Sciatic nerve (tissue), 2 donors: Measurements from ENCODE around the gene TMOD2. TPM values are rescaled to one million over a fixed set of nuclear protein-coding genes. Genes with fewer than 3 reads are reported as not detected.

Experiments used
- ATAC-seq: fragments of 200-7000 bp; cut with Tn5 transposase; one replicate; pipeline ENCODE4 v1.9.1; 2020; ENCODE audit warnings: mild to moderate bottlenecking, moderate library complexity
- DNase-seq: peaks from one replicate; pipeline ENCODE4 v3.0.0-alpha.2; 2020; ENCODE audit warnings: low spot score
- intact Hi-C: fragments of 100-400 bp; cut with DNase I; formaldehyde crosslinking; loops from one replicate; pipeline ENCODE4 v1.14.2; 2022
- total RNA-seq: library from RNA; stranded (reverse); fragmentation: NEBNext Ultra II Directional; extraction: Animal tissue kit (Norgen Biotek cat#: 25700); gene quantifications from one replicate; pipeline ENCODE4 v1.2.1, GENCODE V29; 2021
- donor health status: DM: no; HTN: no; CAD: no.
- donor health status: DM: no; HTN: no; CAD: no.

TMOD2 gene
- total RNA-seq, 1 donor from 2014 or later = 148 TPM

DNA sequence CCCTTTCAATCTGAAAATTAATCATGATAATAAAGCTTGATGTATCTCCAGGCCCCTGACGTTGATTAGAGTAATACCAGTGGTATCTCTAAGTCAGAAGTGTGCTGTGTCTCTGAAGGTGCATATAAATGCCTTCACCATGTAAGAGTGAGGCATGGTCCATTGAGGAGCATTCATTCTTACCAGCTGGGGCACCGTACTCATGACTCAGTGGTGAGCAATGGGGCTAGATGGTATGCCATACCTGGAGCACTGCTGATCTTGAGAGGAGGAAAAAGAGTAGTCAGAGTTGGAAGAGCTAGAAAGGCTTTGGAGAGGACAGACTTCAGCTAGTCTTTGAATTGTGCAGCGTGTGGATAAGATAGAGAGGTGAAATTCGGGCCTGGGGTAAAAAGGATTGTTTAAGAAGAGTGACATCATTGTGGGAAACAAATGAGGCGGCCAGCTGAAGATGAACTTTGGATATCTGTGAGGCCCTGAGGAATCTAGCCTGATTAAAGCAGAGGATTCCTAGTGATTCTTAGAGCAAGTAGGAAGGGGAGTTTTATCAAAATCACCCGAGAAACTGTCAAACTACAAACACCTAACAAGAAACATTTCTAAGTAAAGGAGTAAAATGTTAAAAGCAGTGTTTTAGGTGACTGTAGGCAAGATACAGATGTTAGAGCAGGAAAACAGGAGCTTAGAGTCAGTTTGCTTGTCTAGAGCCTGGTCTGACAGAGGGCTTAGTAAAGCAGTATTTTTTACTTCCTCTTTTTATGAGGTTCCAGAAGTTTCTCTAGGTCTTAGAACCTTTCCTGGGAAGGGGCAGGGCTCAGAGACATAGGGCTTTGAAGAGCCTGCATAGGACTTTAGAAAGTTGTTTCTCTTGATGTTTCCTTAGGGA, 91.7 kb downstream of the TMOD2 start:
- ATAC-seq (no peak), DNase-seq (no peak)
- intact Hi-C loops = no loop called here

DNA sequence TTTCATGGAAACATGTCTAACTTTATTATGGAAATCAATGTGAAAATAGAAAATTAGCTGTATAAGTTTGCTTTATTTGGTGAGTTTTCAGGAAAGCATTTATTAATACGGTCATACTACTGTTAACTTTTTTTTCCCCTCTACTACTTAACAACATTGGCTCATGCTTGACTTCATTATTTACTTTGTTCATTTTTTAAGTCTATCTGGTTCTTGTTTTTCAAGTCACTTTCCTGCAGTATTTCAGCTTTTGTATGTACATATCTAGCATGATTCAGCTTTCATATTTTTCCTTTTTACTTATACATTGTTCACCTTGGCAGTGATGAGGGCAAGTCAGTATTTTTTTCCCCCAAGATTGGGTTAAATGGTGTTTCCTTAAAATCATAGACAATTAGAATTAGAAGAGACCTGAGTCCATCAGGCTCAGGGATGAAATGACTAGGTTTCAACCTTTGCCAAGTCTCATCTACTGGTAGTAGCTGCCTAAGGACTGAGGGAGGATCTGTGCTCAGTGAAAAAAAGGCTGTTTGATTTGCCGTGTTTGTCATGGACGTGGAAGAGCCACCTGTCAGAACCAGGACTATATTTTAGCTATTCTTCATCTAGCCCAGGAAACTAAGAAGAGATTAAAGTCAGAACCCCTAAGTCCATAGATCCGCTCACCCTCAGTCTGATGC, 93.5 kb downstream of the TMOD2 start:
- ATAC-seq (no peak), DNase-seq (no peak)
- intact Hi-C loops = no loop called here

DNA sequence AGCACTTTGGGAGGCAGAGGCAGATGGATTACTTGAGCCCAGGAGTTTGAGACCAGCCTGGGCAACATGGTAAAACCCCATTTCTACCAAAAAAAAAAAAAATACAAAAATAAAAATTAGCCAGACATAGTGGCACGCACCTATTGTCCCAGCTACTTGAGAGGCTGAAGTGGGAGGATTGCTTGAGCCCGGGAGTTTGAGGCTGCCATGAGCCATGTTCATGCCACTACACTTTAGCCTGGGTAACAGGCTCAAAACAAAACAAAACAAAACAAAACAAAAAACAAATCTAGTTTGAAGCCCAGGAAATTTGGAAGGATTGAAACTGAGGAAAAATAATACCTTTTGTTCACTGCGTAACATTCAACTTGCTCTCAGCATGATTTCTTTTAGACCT, 94.7 kb downstream of the TMOD2 start:
- intact Hi-C loops = no loop called here
- no peak for DNase-seq
- ATAC-seq = peak; percentile 11

DNA sequence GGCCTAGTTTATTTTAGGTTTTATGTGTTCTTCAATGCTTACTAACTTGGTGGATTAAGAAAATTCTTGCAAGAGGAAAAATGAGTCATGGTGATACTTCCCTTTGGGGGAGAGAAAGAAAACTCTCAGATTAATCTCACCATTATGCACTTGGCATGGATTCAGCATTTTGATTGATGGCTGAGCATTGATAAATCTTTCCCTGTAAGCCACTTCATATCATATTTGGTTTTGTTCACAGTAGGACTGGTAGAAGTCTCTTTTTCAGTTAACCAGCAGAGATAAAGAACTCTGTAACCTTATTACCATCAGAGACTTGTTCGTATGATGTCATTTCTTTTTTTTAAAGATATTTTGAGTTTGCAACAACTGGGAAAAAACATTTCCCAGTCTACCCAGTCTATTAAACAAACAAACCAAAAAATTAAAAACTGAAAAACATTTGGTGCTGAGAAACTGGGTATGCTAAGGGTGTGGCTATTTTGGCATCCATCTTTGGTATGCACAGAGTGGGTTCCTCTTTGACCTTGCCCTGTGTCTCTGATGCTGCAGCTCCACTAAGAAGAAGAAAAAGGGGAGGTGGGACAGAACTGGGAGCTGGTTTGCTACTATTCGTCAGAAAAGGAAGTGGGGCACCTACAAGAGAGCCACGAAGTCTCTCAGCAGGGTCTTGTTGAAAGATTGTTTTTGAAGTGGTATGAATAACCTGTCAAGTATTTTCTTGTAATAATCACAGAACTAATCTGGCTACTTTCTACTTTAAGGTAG, 95.2 kb downstream of the TMOD2 start:
- DNase-seq (no peak), ATAC-seq (peak; percentile 65)
- intact Hi-C loops = no loop called here

DNA sequence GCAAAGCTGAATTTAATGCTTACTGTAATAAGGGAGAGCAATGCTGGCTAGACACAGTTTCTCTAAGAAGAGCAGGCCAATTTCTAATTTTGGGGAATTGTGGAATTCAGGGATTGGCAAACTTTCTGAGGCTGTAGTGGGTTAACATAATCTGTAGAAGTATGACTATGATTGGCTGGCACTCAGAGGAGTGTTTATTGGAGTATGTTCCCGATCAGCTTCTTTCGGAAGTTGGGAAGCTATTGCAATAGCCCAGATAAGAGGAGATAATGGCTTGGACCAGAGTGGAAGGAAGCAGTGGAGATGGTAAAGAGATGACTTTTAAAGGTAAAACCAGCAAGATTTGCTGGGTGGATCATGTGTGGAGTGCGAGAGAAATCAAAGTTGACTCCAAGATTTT, 97.4 kb downstream of the TMOD2 start:
- ATAC-seq = no peak
- intact Hi-C loops = no loop called here
- DNase-seq = no peak

DNA sequence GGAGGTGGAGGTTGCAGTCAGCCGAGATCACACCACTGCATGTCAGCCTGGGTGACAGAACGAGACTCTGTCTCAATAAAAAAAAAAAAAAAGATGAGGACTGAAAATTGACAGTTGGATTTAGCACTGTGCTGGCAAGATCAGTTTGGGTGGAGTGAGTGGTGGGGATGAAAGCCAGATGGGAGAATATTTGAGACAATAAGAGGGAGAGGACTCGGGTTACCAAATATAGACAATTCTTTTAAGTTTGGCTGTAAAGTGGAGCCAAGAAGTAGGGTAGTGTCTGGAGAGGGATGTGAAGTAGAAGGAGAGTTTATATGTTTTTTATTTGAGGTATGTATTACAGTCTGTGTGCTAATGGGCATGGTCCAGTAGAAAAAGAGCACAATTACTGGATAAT, 98.5 kb downstream of the TMOD2 start:
- intact Hi-C loops = no loop called here
- DNase-seq (no peak), ATAC-seq (no peak)

DNA sequence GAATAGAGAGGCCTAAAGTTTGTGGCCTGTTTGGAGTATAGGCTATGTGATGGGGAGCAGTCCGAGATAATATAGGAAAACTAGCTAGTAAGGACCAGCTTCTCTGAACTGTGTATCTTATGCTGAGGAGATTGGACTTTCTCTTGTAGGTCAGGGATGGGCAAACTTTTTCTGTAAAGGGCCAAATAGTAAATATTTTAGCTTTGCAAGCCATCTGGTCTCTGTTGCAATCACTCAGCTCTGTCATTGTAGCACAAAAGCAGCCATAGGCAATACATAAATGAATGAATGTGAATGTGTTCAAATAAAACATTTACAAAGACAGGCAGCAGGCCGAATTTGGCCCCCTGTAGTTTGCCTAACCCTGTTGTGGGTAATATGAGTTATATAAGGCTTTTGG, 102.6 kb downstream of the TMOD2 start:
- intact Hi-C loops = no loop called here
- DNase-seq (no peak), ATAC-seq (no peak)

DNA sequence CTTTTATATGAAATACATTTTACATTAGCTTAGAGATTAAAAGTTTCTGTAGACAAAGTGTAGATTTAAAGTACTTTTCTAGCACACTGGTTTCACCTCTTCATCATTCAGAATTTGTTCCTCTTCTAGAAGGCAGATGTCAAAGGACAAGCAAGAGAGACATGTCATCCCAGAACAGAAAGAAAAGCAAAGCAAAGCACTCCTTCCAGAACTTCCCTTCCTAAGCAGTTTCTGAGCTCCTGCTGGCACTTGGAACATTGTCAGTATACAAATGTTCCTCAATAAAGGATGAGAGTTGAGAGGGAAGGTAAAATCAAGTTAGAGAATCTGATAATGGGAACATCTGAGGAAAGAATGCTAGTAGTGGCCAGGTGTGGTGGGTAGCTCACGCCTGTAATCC, 104.2 kb downstream of the TMOD2 start:
- DNase-seq = no peak
- ATAC-seq = no peak
- intact Hi-C loops = no loop called here

DNA sequence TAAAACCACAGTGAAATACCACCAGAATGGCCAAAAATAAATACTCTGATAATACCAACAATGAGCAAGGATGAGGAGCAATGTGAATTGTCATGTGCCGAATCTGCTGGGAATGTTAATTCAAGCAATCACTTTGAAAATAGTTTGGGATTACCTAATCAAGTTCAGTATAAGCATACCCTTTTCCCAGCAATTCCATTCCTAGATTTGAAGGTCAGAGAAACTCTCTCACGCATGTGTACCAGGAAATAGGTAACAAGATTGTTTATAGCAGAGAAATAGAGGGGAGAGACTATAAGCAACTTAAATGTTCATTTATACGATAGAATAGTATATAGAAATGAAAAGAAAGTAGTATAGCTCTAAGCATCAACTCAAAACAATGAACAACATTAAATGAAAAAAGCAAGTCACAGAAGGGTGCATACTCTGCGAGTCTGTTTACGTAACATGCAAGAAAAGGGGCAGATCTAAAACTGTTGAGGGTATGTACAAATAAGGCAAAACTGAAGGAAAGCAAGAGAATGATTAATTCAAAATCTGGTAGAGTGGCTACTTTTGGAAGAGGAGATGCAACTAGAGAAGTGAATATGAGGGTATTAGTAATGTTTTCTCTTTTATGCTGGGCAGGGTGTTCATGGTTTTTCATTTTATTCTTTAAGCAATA, 105.5 kb downstream of the TMOD2 start:
- DNase-seq = no peak
- no peak for ATAC-seq
- intact Hi-C loops = no loop called here

DNA sequence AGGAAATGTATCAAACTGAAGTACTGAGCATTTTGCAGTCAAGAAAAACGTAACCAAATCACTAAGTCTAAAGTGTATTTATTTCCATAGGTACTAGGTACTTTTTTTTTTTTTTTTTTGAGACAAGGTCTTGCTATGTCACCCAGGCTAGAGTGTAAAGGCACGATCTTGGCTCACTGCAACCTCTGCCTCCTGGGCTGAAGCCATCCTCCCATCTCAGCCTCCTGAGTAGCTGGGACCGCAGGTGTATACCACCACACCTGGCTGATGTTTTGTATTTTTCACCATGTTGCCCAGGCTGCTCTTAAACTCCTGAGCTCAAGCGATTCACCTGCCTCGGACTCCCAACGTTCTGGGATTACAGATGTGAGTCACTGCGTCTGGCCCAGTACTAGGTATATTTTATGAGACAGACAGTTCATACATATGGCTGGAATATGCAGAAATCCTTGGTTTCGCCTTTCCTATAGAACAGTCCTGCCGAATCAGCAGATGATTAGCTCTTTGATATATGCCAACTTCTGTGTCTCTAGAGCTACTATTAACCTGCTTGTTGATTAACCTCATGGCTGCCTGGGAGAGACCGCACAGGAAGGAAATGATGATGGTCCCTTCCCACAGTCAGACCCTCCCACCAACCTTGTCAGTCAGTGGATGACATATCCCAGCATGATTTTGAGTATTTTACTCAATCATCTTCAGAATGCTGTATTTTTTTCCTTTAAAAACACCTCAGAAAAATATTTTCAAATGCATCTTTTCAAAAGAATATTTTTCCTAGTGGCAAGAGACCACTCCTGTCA, 110.4 kb downstream of the TMOD2 start:
- intact Hi-C loops = no loop called here
- no peak for DNase-seq
- ATAC-seq = no peak

DNA sequence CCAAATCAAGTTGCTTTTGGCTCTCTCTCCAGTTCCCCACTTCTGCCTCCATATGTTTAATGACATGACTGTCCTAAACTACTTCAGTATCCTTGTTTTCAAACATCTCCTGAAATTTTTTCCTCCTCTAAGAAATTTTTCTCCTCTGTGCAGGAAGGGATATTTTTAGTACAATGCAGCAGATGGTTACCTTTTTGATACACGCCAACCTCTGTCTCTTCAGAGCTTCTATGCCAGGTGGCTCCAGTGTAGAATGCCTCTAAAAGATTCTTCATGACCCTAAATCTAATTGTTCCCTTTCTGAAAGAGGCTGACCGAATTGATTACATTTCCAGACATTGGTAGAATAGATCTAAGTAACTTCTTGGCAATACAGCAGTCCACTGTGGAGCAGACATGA, 111.7 kb downstream of the TMOD2 start:
- ATAC-seq = no peak
- intact Hi-C loops = no loop called here
- DNase-seq = no peak

DNA sequence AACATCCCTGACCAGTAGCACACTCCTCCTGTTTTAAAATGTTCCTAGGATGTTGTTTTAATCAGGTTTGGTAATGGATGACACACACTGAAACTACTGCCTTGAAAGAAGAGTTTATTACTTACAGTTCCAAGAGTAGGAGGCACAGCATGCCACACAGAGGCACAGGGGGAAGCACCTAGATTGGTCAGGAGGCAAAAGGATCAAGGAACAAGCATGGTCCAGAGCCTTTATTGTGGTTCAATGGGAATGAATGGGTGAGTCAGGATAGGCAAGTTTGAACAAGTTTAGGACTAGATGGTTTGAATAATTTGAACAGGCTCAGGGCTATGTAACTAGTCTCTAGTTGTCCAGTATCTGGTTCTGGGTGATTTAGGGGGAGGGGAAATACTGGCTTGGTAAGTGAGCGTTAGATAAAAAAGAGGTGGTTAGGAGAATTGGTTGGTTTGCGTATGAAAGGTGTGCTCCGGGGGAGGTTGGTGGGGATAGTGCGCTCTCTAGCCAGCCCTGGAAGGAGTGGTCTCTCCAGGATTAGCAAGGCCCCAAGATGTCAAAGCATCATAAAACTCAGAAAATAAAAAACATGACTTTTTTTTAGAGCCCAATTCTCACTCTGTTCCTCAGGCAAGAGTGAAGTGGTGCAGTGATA, 113.1 kb downstream of the TMOD2 start:
- ATAC-seq = no peak
- DNase-seq = no peak
- intact Hi-C loops = no loop called here

DNA sequence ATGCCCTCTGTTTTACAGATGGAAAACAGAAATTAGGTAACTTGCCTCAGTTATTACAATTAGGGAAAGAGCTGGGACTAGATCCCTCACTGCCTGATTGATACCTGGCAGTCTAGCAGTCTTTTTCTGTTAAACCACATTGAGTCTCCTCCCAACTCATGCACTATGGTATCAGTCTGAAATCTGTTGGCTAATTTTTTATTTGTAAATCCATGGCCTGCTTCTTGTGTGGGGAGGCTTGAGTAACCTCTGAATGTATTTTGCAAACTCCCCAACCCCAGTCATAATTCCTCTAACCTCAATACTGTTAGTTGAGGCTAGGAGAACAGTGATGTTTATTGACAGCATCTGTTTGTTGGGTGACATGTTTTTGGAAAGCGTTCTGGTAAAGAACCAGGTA, 113.9 kb downstream of the TMOD2 start:
- ATAC-seq = no peak
- intact Hi-C loops = no loop called here

More for the DNA sequence above, 113.9 kb downstream of the TMOD2 start:
- DNase-seq = no peak

Other genes starting within 250 kb of the TMOD2 start
- gene DMXL2, start 128.8 kb upstream of the TMOD2 start, total RNA-seq = 39.3 TPM
- gene SCG3, start 70.1 kb upstream of the TMOD2 start, total RNA-seq = 0.13 TPM
- gene LYSMD2, start 13.9 kb upstream of the TMOD2 start, total RNA-seq = 15.7 TPM
- gene TMOD3, start 78.1 kb downstream of the TMOD2 start, total RNA-seq = 74.7 TPM
- gene LEO1, start 220.2 kb downstream of the TMOD2 start, total RNA-seq = 11.9 TPM